Rectal smooth muscle tissue (tissue), 1 donor: ENCODE data around the gene PDZK1.
"Not testable (repeated sequence)": the region's sequence is repeated elsewhere in the genome, so short reads cannot be mapped to it uniquely, and the experiment has no call there.

Experiments
- H3K27ac ChIP-seq: one replicate; pipeline ENCODE4 v1.7.0; 2013; ENCODE audit warnings: low read depth, low read length, inconsistent platforms
- H3K27me3 ChIP-seq: one replicate; pipeline ENCODE4 v1.7.0; 2013; ENCODE audit warnings: low read length; ENCODE audit not compliant: control insufficient read depth, insufficient read depth
- H3K36me3 ChIP-seq: one replicate; pipeline ENCODE4 v1.7.0; 2013; ENCODE audit warnings: low read length; ENCODE audit not compliant: control insufficient read depth, insufficient read depth
- H3K4me1 ChIP-seq: one replicate; pipeline ENCODE4 v1.7.0; 2013; ENCODE audit warnings: low read length; ENCODE audit not compliant: control insufficient read depth, insufficient read depth
- H3K4me3 ChIP-seq: one replicate; pipeline ENCODE4 v1.7.0; 2013; ENCODE audit warnings: low read length
- H3K9ac ChIP-seq: one replicate; pipeline ENCODE4 v1.7.0; 2013; ENCODE audit warnings: low read length

Gene PDZK1

GRCh38 chr1:145720878-145721671 lies 13.9 kb upstream of the PDZK1 start:
- Histone ChIP-seq H3K27me3 (no peaks in the 10 kb centered on the region), H3K27ac (no peak overlapping the region), H3K9ac (no peak overlapping the region), H3K36me3 (no peaks in the 10 kb centered on the region), H3K4me3 (peak overlapping the region; percentile 51), H3K4me1 (peaks cover 5% of the 10 kb centered on the region)

GRCh38 chr1:145720556-145720877 lies 13.3 kb upstream of the PDZK1 start:
- Histone ChIP-seq H3K36me3 (no peaks in the 10 kb centered on the region), H3K4me3 (peak overlapping the region; percentile 51), H3K4me1 (peaks cover 5% of the 10 kb centered on the region), H3K27ac (no peak overlapping the region), H3K9ac (no peak overlapping the region), H3K27me3 (no peaks in the 10 kb centered on the region)

DNA sequence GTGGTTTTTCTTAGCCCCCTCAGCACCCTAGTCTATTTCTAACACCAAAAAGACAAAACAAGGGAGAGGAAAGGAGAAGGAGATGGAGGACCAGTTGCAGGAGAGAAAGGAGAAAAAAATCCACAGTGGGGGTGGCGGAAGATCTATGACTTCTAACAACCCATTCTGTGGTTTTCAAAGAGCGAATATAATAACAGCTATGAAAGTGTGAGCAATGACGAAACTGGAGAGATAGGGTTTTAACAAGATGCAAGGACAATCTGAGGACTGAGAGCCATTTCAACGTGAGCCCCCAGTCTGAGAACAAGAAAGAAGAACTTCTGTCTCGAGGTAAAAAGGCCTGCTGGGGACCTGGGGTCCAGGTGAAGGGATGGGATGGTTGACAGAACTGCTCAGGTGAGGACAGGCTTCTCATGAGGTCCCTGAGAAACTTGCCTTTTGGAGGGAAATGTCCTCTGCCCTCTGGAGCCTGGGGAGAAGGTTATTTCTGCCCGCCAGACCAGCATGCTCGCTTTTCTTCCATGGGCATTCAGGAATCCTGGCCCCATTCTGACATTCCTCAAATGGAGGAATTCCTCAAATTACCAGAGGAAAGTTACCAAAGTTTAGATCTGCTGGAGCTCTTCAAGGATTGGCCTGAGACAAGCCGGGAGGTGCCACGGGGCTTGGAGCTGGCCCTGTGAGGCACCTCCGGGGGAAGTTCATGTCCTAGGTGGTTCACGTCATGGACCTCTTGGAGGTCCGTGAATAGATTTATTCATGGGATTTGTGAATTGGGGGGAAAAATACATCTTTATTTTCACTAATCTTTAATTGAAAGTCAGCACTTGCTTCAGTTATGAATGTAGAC lies 12.3 kb upstream of the PDZK1 start, which contains the start of gene CD160:
Gene CD160 (plus strand): TSS at position 270 of the 850 bp plus-strand sequence. CDS start 8,829 bp downstream, outside the sequence.
- H3K27ac ChIP-seq, result no peak within 1 kb of the TSS
- H3K4me1 ChIP-seq, result peaks cover 5% of the 10 kb centered on the region
- H3K36me3 ChIP-seq, result no peaks in the 10 kb centered on the region
- no peak within 1 kb of the TSS for H3K9ac ChIP-seq
- no peaks in the 10 kb centered on the region for H3K27me3 ChIP-seq
- no peak within 1 kb of the TSS for H3K4me3 ChIP-seq

DNA sequence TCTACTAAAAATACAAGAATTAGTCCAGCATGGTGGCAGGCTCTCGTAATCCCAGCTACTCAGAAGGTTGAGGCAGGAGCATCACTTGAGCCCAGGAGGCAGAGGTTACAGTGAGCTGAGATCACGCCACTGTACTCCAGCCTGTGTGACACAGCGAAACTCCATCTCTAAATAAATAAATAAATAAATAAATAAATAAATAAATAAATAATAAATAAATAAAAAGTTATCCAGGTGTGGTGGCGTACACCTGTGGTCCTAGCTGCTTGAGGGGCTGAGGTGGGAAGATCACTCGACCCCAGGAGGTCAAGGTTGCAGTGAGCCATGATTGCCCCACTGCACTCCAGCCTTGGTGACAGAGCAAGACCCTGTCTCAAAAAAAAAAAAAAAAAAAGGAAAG lies 11.3 kb upstream of the PDZK1 start:
- H3K36me3 ChIP-seq, H3K27me3 ChIP-seq, H3K4me3 ChIP-seq, H3K27ac ChIP-seq, H3K9ac ChIP-seq, H3K4me1 ChIP-seq: not testable (repeated sequence)

- Histone ChIP-seq H3K9ac (no peak overlapping the region), H3K4me3 (no peak overlapping the region), H3K36me3 (no peaks in the 10 kb centered on the region), H3K27me3 (no peaks in the 10 kb centered on the region), H3K27ac (no peak overlapping the region), H3K4me1 (peaks cover 5% of the 10 kb centered on the region)
Measured at GRCh38 chr1:145717833-145718232, 10.7 kb upstream of the PDZK1 start.

GRCh38 chr1:145716641-145717345 lies 9.6 kb upstream of the PDZK1 start:
- Histone ChIP-seq H3K4me1 (peaks cover 5% of the 10 kb centered on the region), H3K9ac (no peak overlapping the region), H3K36me3 (no peaks in the 10 kb centered on the region), H3K27me3 (no peaks in the 10 kb centered on the region), H3K4me3 (no peak overlapping the region), H3K27ac (no peak overlapping the region)

- Histone ChIP-seq H3K4me3 (no peak overlapping the region), H3K9ac (no peak overlapping the region), H3K4me1 (no peaks in the 10 kb centered on the region), H3K36me3 (no peaks in the 10 kb centered on the region), H3K27me3 (no peaks in the 10 kb centered on the region), H3K27ac (no peak overlapping the region)
Measured at GRCh38 chr1:145714524-145715111, 7.5 kb upstream of the PDZK1 start.

- Histone ChIP-seq H3K4me3 (no peak overlapping the region), H3K9ac (no peak overlapping the region), H3K27ac (no peak overlapping the region), H3K4me1 (no peaks in the 10 kb centered on the region), H3K36me3 (no peaks in the 10 kb centered on the region), H3K27me3 (no peaks in the 10 kb centered on the region)
Measured at GRCh38 chr1:145711213-145711651, 4.1 kb upstream of the PDZK1 start.

DNA sequence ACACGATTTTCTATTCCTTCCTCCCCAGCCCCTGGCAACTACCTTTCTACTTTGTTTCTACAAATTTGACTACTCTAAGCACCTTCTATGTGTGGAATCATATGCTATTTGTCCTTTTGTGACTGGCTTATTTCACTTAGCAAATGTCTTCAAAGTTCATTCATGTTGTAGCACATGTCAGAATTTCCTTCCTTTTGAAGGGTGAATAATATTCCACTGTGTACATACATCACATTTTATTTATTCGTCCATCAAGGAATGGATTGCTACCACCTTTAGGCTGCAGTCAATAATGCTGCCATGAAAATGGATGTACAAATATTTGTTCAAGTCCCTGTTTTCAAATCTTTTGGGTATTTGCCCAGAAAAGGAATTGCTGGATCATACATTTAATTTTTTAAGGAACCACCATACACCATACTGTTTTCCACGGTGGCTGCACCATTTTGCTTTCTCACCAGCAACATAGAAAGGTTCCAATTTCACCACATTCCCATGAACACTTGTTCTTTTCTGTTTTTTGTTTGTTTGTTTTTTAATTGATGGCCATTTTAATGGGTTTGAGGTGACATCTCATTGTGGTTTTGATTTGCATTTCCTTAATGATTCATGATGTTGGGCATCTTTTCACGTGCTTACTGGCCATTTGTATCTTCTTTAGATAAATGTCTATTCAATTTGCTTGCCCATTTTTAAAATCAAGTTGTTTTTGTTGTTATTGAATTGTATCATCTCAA lies 3.3 kb upstream of the PDZK1 start:
- Histone ChIP-seq H3K27ac (no peak overlapping the region), H3K4me1 (no peaks in the 10 kb centered on the region), H3K9ac (no peak overlapping the region), H3K27me3 (no peaks in the 10 kb centered on the region), H3K4me3 (no peak overlapping the region), H3K36me3 (no peaks in the 10 kb centered on the region)

DNA sequence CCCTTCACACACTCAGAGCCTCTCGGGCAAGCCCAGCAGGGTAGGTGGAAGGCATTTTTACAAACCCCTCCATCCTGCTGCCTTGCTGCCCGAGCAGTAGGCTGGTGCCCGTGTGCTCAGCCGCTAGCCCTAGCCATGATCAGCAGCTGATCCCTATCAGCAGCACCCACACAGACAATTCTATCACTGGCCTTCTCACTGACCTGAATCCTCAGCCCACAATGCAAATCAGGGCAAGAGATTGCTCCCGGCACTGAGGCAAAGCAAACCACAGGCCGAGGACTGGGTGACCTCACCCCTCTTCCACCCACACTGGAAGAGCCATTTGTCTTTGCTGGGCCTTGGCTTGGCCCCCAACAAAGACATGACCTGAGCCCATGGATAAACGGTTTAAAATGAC lies 895 bp upstream of the PDZK1 start:
- H3K36me3 ChIP-seq, result no peaks in the 10 kb centered on the region
- no peak overlapping the region for H3K4me3 ChIP-seq
- H3K4me1 ChIP-seq, result no peaks in the 10 kb centered on the region
- H3K27ac ChIP-seq, result no peak overlapping the region
- no peak overlapping the region for H3K9ac ChIP-seq
- no peaks in the 10 kb centered on the region for H3K27me3 ChIP-seq

GRCh38 chr1:145706086-145706664 lies 993 bp downstream of the PDZK1 start:
- Histone ChIP-seq H3K4me1 (no peaks in the 10 kb centered on the region), H3K27me3 (no peaks in the 10 kb centered on the region), H3K36me3 (no peaks in the 10 kb centered on the region), H3K9ac (no peak overlapping the region), H3K4me3 (no peak overlapping the region), H3K27ac (no peak overlapping the region)
